GM21619 (cell line): ENCODE results near the gene TMEM86B.
"Not testable (repeated sequence)": the region's sequence is repeated elsewhere in the genome, so short reads cannot be mapped to it uniquely, and the experiment has no call there.

Source experiments
- ATAC-seq: cut with Tn5 transposase; IDR thresholded peaks from one replicate; pipeline ENCODE4 v1.9.1; 2021; ENCODE audit not compliant: unreplicated experiment

TMEM86B gene

GRCh38 chr19:55242517-55242916, 14.0 kb upstream of the TMEM86B start:
- no peak for ATAC-seq

DNA sequence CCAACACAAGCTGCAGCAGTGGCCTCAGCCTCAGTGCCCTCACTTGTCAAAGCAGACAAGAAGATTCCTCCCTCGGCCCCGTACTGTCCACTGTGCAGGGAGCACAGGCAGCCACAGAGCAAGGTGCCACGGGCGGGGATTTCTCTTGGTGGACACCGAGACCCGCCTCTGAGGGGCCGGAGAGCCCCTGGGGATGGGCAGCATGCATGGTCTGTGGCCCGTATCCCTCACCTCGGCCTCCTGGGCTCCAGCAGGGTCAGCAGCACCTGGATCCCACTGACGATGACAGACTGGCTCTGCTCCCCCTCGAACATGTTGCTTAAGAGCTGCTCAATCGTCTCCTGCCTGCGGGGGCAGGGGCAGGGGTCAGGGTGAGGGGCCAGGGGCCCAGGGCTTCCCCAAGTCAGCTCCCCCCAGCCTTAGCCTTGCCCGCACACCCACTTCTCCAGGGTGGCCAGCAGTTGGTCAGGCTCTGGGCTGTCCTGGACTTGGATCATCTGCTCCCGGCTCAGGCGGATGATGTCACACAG, 13.4 kb upstream of the TMEM86B start:
- no peak for ATAC-seq

DNA sequence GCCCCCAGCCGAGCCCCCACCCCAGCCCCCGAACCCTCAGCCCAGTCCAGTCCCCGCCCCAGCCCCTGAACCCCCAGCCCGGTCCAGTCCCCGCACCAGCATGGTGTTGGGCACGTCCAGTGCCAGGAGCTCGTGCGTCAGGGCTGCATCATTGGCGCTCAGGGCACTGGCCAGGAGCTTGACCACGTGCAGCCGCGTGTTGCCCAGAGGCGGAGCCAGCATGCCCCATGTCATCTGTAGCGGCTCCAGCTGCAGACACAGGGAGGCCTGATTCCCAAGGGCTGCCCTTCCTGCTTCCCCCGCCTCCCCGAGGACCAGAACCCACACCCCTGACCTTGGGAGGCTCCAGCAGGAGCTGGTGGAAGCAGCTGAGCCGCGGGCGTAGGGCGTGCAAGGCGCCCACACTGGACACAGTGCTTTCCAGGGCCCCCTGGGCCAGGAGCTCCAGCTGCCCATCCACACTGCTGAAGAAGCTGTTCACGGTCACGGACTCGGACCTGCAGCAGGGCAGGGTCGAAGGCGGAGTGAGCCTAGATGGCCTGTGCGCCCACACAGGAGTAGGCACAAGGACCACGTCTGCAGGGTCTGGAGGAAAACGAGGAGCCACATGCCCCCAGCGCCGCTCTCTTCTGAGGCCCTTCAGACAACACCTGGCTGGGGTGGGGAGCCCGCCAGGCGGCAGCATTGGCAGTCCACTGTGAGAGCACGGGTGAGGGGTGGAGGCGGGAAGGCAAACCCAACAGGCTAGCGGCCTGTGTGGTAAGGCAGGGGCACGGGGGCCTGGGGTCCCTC, 12.8 kb upstream of the TMEM86B start:
- no peak for ATAC-seq

GRCh38 chr19:55240713-55241020, 12.1 kb upstream of the TMEM86B start:
- ATAC-seq = no peak

DNA sequence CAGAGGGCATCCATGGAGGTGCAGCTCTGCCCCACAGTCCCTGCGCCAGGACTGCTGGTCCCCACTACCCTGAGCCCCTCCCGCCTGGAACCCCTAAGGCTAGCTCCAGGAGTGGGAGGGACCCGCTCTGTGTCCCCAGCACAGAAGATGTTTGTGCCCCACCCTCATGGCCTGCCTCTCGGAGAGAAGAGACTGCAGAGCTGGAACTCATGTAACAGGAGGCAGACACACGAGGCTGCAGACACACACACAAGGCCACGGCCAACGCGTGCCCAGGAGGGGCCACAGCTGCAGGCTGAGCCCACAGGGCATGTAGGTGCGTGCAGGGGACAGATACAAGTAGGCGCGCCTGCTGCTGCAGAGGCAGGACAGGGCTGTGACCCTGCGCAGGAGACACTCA, 10.4 kb upstream of the TMEM86B start:
- no peak for ATAC-seq

GRCh38 chr19:55238030-55238429, 9.5 kb upstream of the TMEM86B start:
- no peak for ATAC-seq

DNA sequence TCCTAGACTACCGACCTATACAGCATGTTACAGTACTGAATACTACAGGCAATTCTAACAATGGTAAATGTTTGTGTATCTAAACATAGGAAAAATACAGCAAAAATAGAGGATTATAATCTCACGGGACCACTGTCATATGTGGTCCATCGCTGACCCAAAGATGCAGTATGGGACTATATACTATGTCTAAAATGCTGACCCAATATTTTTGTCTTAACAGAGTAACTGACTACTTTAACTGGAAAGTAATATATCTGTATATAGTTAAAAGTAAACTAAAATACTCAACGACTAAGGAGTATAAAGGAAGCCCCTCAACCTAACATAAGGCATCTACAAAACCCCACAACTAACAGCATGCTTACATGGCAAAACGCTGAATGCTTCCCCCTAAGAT, 4.4 kb upstream of the TMEM86B start:
- ATAC-seq = no peak

- no peak for ATAC-seq
These were observed 3.7 kb upstream of the TMEM86B start for GRCh38 chr19:55232286-55232602.

DNA sequence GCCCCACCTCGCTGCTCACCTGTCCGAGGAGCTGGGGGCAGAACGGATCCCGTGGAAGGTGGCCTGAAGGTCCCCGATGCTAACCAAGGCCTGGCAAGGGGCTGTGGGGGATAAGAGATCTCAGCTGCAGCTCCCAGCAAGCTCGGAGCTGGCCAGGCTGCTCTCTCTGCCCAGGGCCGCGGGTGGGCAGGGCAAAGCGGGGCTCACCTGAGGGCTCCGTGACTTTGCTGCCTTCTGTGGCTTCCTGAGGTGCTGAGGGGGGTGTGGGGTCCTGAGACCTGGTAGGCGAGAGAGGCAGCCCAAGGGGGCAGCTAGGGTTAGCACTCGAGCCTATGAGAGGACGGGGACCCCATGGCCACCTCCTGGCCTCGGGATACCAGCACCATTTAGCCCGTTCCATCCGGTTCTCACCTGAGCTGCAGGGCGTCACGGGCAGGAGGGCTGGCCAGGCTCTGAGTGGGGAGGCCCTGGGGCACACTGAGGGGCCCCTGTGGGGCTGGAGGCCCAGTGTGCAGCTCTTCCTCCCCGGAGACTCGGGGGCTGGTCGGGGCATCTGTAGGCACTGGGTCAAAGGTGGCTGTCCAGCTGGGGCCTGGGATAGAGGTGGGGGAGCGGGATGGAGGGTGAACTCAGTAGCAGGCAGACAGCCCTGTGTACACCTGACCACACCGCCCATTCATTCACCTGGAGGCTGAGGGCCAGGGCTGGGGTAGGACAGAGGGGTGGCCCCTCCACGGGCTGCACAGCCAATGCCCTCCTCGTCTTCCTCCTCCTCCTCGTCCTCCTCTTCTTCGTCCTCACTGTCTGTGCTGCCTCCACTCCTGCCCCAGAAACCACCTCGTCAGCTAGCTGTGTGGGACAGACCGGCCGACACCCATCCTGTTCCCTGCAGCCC, 3.1 kb upstream of the TMEM86B start:
- no peak for ATAC-seq

GRCh38 chr19:55230780-55231179, 2.2 kb upstream of the TMEM86B start:
- ATAC-seq = no peak

DNA sequence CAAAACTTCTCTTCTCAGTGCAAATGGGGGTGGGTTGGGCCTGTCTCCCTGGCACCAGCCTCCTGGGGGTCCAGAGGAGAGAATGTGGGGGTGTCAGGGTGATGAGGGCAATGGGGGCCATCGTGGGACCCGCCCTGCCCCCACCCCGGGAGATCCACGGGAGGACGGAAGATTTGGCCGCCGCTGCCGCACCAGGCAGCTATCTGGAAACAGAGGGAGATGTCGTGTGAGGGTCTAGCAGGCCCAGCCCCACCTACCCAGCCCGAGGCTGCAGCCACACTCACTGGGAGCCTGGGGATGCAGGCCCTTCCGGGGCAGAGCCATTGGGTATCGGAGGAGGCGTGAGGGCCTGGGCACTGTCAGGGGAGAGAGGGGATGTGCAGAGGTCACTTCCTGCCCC, 1.8 kb upstream of the TMEM86B start:
- ATAC-seq = no peak

DNA sequence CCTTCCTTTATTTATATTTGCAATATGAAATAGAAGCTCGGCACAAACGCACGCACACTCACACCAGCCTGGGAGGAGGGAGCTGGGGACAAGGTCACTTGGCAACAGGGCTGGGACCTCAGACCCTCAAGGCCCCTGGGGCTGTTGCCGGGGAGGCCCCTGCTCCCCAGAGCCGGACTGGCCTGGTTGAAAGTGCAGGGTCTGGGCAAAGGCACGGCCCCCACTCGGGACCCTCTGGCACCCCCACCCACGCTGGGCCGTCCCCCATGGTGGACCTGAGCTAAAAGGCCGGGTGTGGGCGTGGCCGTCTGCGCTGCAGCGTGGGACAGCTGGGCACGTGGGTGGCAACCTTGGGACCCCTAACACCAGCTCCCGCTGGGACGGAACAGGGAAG, 1.2 kb upstream of the TMEM86B start:
- ATAC-seq = no peak

DNA sequence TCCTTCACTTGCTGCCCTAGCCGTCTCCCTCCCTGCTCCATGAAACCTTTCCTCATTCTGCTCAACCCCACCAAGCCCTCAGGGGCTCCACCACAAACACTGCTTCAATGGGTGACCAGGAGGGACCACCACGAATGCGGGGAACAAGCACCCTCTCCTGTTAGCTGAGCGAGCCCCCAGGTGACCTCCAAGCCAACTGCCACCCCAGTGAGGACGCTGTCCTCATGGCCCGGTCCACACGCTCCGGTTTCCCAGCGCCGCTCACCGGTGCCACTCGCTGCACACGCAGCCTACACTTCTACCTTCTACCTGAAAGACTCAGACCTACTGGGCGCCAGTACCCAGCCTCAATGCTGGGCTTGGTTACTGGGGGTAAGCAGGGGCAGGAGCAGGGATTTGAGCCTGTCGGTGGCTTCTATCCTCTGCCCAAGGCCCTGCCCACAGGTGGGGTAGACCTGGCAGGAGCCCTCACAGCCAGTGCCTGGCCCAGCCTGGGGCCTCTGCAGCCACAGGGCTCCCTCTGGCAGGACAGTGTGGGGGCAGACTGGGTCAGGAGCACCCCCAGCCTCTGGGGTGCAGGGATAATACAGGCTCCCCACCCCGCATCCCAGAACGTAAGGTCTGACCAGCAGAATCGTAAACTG, 704 bp upstream of the TMEM86B start:
- no peak for ATAC-seq

- ATAC-seq = no peak
These were observed 560 bp downstream of the TMEM86B start for GRCh38 chr19:55228015-55228391.

DNA sequence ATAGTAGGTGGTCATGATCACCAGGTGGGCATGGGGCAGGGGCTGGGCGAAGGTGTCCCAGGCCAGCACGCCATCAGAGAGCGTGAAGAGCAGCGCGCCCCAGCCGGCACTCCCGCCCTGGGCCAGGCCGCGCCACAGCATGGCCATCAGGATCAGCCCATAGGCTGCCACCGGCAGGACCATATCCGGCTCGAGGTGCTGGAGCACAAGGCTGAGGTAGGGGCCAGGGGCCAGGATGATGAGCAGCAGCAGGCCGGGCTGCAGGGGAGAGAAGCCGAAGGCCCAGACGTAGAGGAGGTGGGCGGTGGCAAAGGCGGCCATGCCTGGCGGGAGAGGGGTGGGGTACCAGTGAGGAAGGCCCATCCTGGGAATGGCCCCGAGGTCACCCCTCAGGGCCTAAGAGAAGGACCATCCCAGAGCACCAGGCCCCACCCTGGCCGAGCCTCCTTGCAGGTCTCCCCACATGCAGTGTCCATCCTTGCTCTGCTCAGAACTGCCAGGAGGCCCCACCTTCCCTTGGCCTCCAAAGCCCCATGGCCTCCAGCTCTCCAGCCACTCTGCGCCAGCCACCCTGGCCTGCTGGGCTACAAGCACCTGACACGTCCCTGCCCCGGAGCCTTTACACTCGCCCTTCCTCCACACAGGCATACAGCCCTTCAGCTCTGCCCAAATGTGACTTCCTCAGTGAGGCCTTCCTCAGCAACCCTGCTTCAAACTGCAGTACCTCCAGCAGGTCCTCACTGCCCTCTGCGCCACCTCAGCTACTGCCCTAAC, 1.1 kb downstream of the TMEM86B start:
- ATAC-seq = no peak

GRCh38 chr19:55226788-55227187, 1.8 kb downstream of the TMEM86B start:
- ATAC-seq = no peak

DNA sequence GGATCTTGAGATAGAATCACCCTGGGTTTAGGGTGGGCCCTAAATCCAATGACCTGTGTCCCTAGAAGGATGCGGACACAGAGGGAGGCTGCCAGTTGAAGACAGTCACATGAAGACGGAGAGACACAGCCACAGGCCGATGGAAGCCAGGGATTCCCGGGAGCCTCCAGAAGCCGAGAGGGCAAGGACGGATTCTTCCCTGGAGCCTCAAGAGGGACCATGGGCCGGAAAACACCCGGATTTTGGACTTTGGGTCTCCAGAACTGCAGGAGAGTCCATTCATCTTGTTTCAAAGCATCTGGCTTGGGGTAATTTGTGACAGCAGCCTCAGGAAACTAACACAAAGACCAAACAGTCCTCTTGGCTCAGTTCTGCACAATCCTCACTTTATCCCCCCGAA, 2.3 kb downstream of the TMEM86B start:
- ATAC-seq = no peak

DNA sequence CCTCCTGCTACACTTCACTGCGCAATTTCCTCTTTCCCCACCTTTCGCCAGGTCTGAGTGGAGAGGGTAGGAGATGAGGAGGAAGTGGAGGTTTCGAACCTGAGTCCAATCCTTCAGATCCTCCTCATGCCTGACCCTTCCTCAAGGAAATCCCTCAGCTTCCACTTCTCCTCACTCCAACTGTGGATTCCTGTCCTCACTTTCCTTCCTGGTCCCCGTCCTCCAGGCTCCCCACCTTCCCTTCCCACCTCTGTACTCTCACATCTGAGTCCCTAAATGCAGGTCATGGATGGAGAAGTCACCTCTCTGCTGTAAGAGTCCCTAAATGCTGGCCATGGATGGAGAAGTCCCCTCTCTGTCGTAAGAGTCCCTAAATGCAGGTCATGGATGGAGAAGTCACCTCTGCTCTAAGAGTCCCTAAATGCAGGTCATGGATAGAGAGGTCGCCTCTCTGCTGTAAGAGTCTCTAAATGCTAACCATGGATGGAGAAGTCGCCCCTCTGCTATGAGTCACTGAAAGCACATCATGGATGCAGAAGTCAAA, 3.1 kb downstream of the TMEM86B start:
- no peak for ATAC-seq

GRCh38 chr19:55224679-55225414, 3.7 kb downstream of the TMEM86B start:
- ATAC-seq = not testable (repeated sequence)

- ATAC-seq = no peak
These were observed 4.4 kb downstream of the TMEM86B start for GRCh38 chr19:55224038-55224665.
